ENCODE measurements around the gene DNAJC1. TPM values are rescaled to one million over a fixed set of nuclear protein-coding genes. Genes with fewer than 3 reads are reported as not detected.

The DNAJC1 gene
- total RNA-seq, 4 donors from 2014 or later = 37.1 to 41.7 (median 40.1) TPM

DNA sequence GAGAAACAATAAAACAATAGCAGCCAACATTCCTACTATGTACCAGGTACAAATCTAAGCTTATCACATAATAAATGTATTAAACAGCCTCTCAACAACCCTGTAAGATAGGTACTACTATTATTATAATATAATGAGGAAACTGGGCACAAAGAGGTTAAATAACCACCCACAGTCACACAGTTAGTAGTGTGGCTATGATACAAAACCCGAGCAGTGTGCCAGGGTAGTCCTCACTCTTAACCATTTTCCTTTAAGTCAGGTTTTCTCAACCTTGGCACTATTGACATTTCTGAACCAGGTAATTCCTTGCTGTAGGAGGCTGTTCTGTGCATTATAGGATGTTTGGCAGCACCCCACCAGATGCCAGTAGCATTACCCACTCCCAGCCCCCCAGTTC lies 48.8 kb downstream of the DNAJC1 start:
- Histone ChIP-seq H3K9me3 (no peaks in the 10 kb centered on the region), H3K36me3 (no peaks in the 10 kb centered on the region), H3K27me3 (no peaks in the 10 kb centered on the region), H3K4me1 (no peaks in the 10 kb centered on the region), H3K4me3 (no peak overlapping the region), H3K27ac (no peak overlapping the region)
- no peak for DNase-seq
- TF ChIP-seq, protein P1, sequence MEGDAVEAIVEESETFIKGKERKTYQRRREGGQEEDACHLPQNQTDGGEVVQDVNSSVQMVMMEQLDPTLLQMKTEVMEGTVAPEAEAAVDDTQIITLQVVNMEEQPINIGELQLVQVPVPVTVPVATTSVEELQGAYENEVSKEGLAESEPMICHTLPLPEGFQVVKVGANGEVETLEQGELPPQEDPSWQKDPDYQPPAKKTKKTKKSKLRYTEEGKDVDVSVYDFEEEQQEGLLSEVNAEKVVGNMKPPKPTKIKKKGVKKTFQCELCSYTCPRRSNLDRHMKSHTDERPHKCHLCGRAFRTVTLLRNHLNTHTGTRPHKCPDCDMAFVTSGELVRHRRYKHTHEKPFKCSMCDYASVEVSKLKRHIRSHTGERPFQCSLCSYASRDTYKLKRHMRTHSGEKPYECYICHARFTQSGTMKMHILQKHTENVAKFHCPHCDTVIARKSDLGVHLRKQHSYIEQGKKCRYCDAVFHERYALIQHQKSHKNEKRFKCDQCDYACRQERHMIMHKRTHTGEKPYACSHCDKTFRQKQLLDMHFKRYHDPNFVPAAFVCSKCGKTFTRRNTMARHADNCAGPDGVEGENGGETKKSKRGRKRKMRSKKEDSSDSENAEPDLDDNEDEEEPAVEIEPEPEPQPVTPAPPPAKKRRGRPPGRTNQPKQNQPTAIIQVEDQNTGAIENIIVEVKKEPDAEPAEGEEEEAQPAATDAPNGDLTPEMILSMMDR (IDR thresholded peaks at IDR 0.05) = no peak
- no peak for TF ChIP-seq POLR2A (IDR thresholded peaks at IDR 0.05)

DNA sequence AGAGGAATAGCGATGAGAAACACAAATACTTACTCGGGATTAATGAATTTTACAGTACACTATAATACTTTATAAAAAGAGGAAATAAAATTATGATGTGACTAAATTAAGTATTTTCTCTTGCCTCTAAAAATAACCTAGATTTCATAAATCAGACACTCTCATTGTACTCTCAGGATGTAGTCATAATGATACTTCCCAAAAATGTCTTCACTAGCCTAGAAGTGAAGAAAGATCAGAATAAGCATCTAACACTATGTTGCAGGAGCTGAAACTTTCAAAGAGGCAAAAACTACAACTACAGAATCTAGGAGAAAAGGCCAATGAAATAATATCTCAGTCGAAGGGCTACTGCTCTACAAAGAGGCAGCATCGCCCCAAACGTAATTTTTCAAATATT lies 49.4 kb downstream of the DNAJC1 start:
- Histone ChIP-seq H3K27me3 (no peaks in the 10 kb centered on the region), H3K27ac (no peak overlapping the region), H3K9me3 (no peaks in the 10 kb centered on the region), H3K4me1 (no peaks in the 10 kb centered on the region), H3K36me3 (no peaks in the 10 kb centered on the region), H3K4me3 (no peak overlapping the region)
- TF ChIP-seq, protein P1 (IDR thresholded peaks at IDR 0.05) = no peak
- no peak for TF ChIP-seq POLR2A (IDR thresholded peaks at IDR 0.05)
- no peak for DNase-seq

DNA sequence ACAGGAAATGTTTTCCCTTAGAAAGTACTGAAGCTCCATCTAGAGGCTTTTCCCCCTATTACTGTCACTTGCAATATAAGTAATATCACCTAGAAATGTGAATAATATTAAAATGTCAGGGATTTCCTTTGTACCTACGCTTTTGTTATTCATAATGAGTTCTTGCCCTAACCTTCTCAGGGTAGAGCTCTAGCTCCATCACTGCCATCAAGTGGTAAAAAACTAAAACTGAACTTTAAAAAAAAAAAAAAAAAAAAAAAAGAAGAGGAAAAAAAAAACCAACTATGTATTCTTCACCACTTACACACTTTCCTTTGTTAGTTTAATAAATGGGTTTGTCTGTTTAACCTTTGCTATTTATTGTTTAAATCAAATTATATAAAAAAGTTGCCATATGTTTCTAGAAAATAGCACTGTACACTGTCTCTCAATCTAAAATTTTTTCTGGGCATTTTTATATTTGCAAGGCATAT lies 49.9 kb downstream of the DNAJC1 start:
- no peak for TF ChIP-seq POLR2A (IDR thresholded peaks at IDR 0.05)
- TF ChIP-seq, protein P1 (IDR thresholded peaks at IDR 0.05) = peak in 3 of 6 experiments; percentile 22 to 30 (median 24)
- Histone ChIP-seq H3K4me1 (no peaks in the 10 kb centered on the region), H3K27me3 (no peaks in the 10 kb centered on the region), H3K27ac (no peak overlapping the region), H3K4me3 (no peak overlapping the region), H3K36me3 (no peaks in the 10 kb centered on the region), H3K9me3 (no peaks in the 10 kb centered on the region)
- DNase-seq = no peak

DNA sequence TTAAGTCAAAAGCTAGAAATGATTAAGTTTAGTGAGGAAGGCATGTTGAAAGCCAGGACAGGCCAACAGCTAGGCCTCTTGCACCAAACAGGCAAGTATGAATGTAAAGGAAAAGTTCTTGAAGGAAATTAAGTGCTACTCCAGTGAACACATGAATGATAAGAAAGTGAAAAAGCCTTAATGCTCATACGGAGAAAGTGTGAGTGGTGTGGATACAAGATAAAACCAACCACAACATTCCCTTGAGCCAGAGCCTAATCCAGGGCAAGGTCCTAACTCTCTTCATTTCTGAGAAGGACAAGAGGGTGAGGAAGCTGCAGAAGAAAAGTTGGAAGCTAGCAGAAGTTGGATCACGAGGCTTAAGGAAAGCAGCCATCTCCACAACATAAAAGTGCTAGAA lies 53.0 kb downstream of the DNAJC1 start:
- no peak overlapping the region for H3K4me3 ChIP-seq
- H3K9me3 ChIP-seq = no peaks in the 10 kb centered on the region
- H3K27ac ChIP-seq = no peak overlapping the region
- no peaks in the 10 kb centered on the region for H3K4me1 ChIP-seq
- no peaks in the 10 kb centered on the region for H3K36me3 ChIP-seq
- H3K27me3 ChIP-seq = no peaks in the 10 kb centered on the region
- TF ChIP-seq, protein P1 (IDR thresholded peaks at IDR 0.05) = no peak
- no peak for TF ChIP-seq POLR2A (IDR thresholded peaks at IDR 0.05)
- DNase-seq = no peak

DNA sequence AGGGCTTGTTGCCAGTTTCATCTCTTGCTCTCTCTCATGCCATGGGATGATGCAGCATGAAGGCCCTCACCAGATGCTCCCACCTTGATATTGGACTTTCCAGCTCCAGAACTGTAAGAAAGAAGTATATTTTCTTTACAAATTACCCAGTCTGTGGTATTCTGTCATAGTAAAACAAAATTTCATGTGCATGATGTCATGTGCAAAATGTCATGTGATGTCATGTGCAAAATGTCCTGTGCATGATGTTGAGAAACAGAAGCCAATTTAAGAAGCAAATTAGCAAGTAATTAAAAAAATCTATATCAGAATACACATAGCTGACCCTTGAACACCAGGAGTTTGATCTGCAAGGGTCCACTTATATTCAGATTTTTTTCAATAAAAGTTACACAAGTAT lies 56.6 kb downstream of the DNAJC1 start:
- no peaks in the 10 kb centered on the region for H3K9me3 ChIP-seq
- TF ChIP-seq, protein P1 (IDR thresholded peaks at IDR 0.05) = no peak
- no peak for TF ChIP-seq POLR2A (IDR thresholded peaks at IDR 0.05)

More for the DNA sequence above, 56.6 kb downstream of the DNAJC1 start:
- H3K27ac ChIP-seq = no peak overlapping the region
- no peak overlapping the region for H3K4me3 ChIP-seq
- no peaks in the 10 kb centered on the region for H3K36me3 ChIP-seq
- no peaks in the 10 kb centered on the region for H3K4me1 ChIP-seq
- DNase-seq = no peak
- H3K27me3 ChIP-seq = no peaks in the 10 kb centered on the region
